AG04450 (cell line): ENCODE data around the gene NRG3. TPM values are rescaled to one million over a fixed set of nuclear protein-coding genes. Genes with fewer than 3 reads are reported as not detected.

Experiments used
- CTCF ChIA-PET: fragments of 300-600, 350-600 bp; formaldehyde crosslinking; extraction: SDS; loops from one replicate; lab custom pipeline; 2022; ENCODE audit warnings: antibody characterized with exemption, inconsistent platforms; lab: Charles Lee
- POLR2A ChIA-PET: fragments of 350-600 bp; formaldehyde crosslinking; extraction: SDS; loops from one replicate; lab custom pipeline; 2021; ENCODE audit warnings: antibody characterized with exemption, inconsistent platforms; lab: Yijun Ruan, JAX
- DNase-seq: peaks from one replicate; pipeline ENCODE4 v3.0.0-alpha.2; 2011; ENCODE audit warnings: low read depth, low spot score
- H3K27ac ChIP-seq: one replicate; pipeline ENCODE4 v1.5.1; 2012; ENCODE audit warnings: low read depth, low read length, control low read depth
- H3K27me3 ChIP-seq: one replicate; pipeline ENCODE4 v1.6.0; 2012; ENCODE audit warnings: low read length; ENCODE audit not compliant: control insufficient read depth, insufficient read depth
- H3K4me3 ChIP-seq: 2 replicates; pipeline ENCODE4 v1.5.1; 2011; ENCODE audit warnings: mild to moderate bottlenecking, low read depth, low read length, control low read depth
- H3K9me3 ChIP-seq: 2 replicates; pipeline ENCODE4 v1.5.1; 2012; ENCODE audit warnings: low read length; ENCODE audit not compliant: control insufficient read depth, insufficient read depth
- polyA minus RNA-seq: library from RNA; depleted of rRNA, polyadenylated mRNA; stranded (reverse); fragments of >200 nt; gene quantifications from 2 replicates; pipeline ENCODE4 v1.2.3, GENCODE V29; 2011; rRNA and poly(A)+ RNA removed
- polyA plus RNA-seq: library from polyadenylated mRNA; depleted of rRNA; stranded (reverse); fragments of >200 nt; gene quantifications from 2 replicates; pipeline ENCODE4 v1.2.3, GENCODE V29; 2011; rRNA removed
- TF ChIP-seq, protein P1 (sequence below): IDR thresholded peaks from 2 replicates; pipeline ENCODE4 v1.5.1; 2011; ENCODE audit warnings: low read depth, low read length, control low read depth, inconsistent platforms

The NRG3 gene
- not detected in 2 replicates for polyA plus RNA-seq
- not detected in 2 replicates for polyA minus RNA-seq

DNA sequence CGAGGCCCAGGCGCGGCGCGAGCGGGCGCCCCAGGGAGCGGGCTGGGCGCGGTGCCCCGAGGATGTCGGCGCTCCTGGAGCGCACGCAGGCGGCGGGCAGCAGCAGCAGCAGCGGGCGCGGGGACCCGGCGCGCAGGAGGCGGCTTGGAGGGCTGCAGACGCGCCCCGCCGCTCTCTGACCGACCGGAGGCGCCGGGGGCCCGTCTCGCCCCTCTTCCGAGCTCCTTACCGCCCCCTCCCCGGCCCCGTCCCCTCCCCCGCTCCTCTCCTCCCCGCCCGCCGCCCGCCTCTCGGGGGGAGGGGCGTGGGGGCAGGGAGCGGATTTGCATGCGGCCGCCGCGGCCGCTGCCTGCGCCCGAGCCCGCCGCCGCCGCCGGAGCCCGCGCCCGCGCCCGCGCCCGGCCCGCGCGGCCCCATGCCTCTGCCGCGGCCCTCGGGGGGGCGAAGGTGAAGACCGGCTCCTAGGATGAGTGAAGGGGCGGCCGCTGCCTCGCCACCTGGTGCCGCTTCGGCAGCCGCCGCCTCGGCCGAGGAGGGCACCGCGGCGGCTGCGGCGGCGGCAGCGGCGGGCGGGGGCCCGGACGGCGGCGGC is at the start of gene NRG3:
NRG3 (plus strand) TSS at position 320 of the 592 bp plus-strand sequence.
- DNase-seq, result no peak
- Histone ChIP-seq H3K27ac (no peak within 1 kb of the TSS), H3K4me3 (no peak within 1 kb of the TSS), H3K27me3 (peaks cover 7% of the 10 kb centered on the region), H3K9me3 (peaks cover 3% of the 10 kb centered on the region; the same call in 1 of the 2 replicates)
- CTCF ChIA-PET, result no interaction called here
- TF ChIP-seq, protein P1, sequence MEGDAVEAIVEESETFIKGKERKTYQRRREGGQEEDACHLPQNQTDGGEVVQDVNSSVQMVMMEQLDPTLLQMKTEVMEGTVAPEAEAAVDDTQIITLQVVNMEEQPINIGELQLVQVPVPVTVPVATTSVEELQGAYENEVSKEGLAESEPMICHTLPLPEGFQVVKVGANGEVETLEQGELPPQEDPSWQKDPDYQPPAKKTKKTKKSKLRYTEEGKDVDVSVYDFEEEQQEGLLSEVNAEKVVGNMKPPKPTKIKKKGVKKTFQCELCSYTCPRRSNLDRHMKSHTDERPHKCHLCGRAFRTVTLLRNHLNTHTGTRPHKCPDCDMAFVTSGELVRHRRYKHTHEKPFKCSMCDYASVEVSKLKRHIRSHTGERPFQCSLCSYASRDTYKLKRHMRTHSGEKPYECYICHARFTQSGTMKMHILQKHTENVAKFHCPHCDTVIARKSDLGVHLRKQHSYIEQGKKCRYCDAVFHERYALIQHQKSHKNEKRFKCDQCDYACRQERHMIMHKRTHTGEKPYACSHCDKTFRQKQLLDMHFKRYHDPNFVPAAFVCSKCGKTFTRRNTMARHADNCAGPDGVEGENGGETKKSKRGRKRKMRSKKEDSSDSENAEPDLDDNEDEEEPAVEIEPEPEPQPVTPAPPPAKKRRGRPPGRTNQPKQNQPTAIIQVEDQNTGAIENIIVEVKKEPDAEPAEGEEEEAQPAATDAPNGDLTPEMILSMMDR, result no peak
- POLR2A ChIA-PET, result no interaction called here

DNA sequence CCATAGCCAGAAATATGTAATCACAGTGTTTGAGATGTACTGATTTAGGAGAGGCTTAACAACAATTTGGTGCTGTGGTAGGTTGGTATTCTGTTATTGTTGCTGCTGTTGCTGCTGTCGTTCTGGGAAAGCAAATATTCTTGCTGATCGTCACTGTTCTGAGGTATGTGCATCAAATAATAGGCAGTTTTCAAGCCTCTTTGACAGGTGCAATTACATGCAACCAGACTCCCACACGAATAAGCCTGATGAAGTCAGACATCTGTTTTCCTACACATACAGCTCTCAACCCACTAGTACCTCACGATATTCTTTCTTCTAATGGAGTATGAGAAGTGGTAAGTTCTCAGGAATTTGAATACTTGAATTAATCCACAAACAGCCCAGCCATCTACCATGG is 46.7 kb upstream of the NRG3 start:
- POLR2A ChIA-PET, result no interaction called here
- no peaks in the 10 kb centered on the region for H3K27me3 ChIP-seq
- H3K27ac ChIP-seq, result no peak overlapping the region
- H3K9me3 ChIP-seq, result peaks cover 6% of the 10 kb centered on the region
- CTCF ChIA-PET, result no interaction called here
- TF ChIP-seq, protein P1, result no peak
- no peak overlapping the region for H3K4me3 ChIP-seq
- DNase-seq, result no peak

DNA sequence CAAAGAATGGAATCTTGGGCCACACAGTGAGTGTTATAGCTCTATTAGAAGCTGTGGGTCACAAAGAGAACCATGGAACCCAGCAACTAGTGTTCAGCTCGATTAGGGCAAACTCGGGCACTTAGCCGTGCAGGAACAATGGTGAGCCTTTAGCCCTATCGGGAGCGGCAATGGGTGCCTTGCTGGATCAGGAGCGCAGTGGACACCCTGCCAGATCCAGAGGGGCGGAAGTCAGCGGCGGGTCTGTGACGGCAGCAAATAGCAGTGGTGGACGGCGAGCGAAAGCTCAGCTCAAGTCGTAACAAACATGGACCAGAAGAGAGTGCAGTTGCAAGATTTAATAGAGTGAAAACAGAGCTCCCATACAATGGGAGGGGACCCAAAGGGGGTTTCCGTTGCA is 43.9 kb upstream of the NRG3 start:
- Histone ChIP-seq H3K9me3 (peaks cover 5% of the 10 kb centered on the region), H3K27ac (no peak overlapping the region), H3K27me3 (no peaks in the 10 kb centered on the region), H3K4me3 (no peak overlapping the region)
- no peak for DNase-seq
- TF ChIP-seq, protein P1, result no peak
- ChIA-PET POLR2A (no interaction called here), CTCF (no interaction called here)

DNA sequence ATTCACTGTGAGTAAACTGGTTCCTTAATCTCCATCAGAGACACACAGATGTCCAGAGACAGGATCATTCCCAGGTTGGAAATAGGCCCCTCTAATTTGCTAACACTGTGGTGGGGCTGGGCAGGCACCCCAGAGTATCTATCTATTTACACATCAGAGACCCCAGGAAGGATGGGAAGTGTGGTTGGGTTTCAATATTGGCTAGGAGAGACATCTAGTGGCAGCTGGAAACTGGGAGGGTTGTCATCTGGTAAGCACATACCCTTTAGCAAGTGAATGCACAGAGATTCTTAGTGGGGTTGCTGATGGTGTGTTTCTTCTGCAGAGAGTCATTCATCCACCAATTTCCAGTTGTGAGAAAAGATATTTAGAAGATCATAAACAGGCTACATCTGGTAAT is 36.0 kb upstream of the NRG3 start:
- Histone ChIP-seq H3K27ac (no peak overlapping the region), H3K4me3 (no peak overlapping the region), H3K27me3 (no peaks in the 10 kb centered on the region), H3K9me3 (peaks cover 3% of the 10 kb centered on the region; the same call in 1 of the 2 replicates)
- DNase-seq, result no peak
- ChIA-PET CTCF (no interaction called here), POLR2A (no interaction called here)
- TF ChIP-seq, protein P1, result no peak

DNA sequence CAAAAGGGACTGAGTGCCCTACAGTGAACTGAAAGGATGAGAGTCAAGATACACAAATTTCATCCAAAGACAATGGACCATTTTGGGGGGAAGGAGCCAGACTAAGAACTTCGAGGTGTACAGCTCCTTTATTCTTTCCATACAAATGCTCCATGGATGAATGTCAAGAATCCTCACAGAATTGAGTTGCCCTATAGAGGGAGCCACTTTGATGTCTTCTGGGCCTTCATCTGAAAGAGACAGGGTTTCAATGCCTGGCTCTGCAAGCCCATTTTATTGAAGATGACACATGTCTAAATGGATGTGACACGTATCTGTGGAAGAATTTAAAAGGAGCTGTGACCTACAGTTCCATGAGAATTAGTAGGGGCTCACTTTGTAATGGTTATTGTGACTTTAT is 32.0 kb upstream of the NRG3 start:
- TF ChIP-seq, protein P1, result no peak
- ChIA-PET CTCF (no interaction called here), POLR2A (no interaction called here)
- no peak overlapping the region for H3K4me3 ChIP-seq
- no peaks in the 10 kb centered on the region for H3K27me3 ChIP-seq
- H3K27ac ChIP-seq, result no peak overlapping the region
- DNase-seq, result no peak
- H3K9me3 ChIP-seq, result peaks cover 3% of the 10 kb centered on the region; the same call in 1 of the 2 replicates
